Transverse colon (tissue), 4 donors: ENCODE measurements around the gene KLHDC7B. TPM values are rescaled to one million over a fixed set of nuclear protein-coding genes. Genes with fewer than 3 reads are reported as not detected.

Experiments used
- DNase-seq: peaks from one replicate; pipeline ENCODE4 v3.0.0-alpha.2; 2019
- H3K27ac ChIP-seq, 4 donors: fragments of 200-600 bp; sonication (generic); 2 replicates each; pipeline ENCODE4 v1.5.1; 2016 to 2018; ENCODE audit warnings: inconsistent platforms in 4 of 4
- H3K27me3 ChIP-seq: fragments of 200-600 bp; sonication (generic); 2 replicates; pipeline ENCODE4 v1.5.1; 2017; ENCODE audit warnings: inconsistent platforms
- H3K36me3 ChIP-seq, 4 donors: fragments of 200-600 bp; sonication (generic); 2 replicates each; pipeline ENCODE4 v1.5.1; 2017 to 2019; ENCODE audit warnings: inconsistent platforms in 4 of 4
- H3K4me1 ChIP-seq, 4 donors: fragments of 200-600 bp; sonication (generic); 2 replicates each; pipeline ENCODE4 v1.5.1; 2017 to 2020; ENCODE audit warnings: inconsistent platforms in 4 of 4
- H3K4me3 ChIP-seq, 4 donors: fragments of 200-600 bp; sonication (generic); 1 replicate in 1 of 4; 2 replicates in 3 of 4; pipeline versions ENCODE4 v1.5.1 to v1.6.1; 2017 to 2019; ENCODE audit warnings: inconsistent platforms in 4 of 4
- H3K9me3 ChIP-seq, 2 donors: fragments of 200-600 bp; sonication (generic); 2 replicates each; pipeline ENCODE4 v1.5.1; 2017 to 2019; ENCODE audit warnings: inconsistent platforms in 2 of 2
- CTCF ChIP-seq, 5 experiments: fragments of 200-600 bp in 3 of 5; fragments of 450-650 bp in 2 of 5; sonication (generic) in 3 of 5; IDR thresholded peaks; 1 replicate in 2 of 5; 2 replicates in 3 of 5; pipeline ENCODE4 v1.5.1; 2016 to 2017; ENCODE audit warnings: antibody characterized with exemption in 5 of 5, inconsistent platforms in 3 of 5, mild to moderate bottlenecking in 2 of 5, moderate library complexity in 1 of 5
- EP300 ChIP-seq: sonication (generic); formaldehyde crosslinking; IDR thresholded peaks from one replicate; pipeline ENCODE4 v1.6.1; 2017; ENCODE audit warnings: antibody characterized with exemption, low read depth
- POLR2A ChIP-seq: fragments of 450-650 bp; IDR thresholded peaks from one replicate; pipeline ENCODE4 v1.6.1; 2016; ENCODE audit warnings: antibody characterized with exemption, mild to moderate bottlenecking, moderate library complexity
- POLR2AphosphoS5 ChIP-seq, 3 donors: sonication (generic); formaldehyde crosslinking; IDR thresholded peaks; one replicate each; pipeline ENCODE4 v1.6.1; 2016; ENCODE audit warnings: antibody characterized with exemption in 3 of 3
- WGBS, 2 donors: methylation state at CpG; one replicate each; pipeline ENCODE4 v1.1.5; 2018; ENCODE audit warnings: low coverage in 1 of 2; 5-methylcytosine and 5-hydroxymethylcytosine counted together
- in situ Hi-C, 4 donors: fragments of 200-750 bp; cut with MboI; loops; one replicate each; pipeline versions ENCODE4 v1.15.0 to v1.15.1; 2017; ENCODE audit warnings: low sequenced_read_pairs in 3 of 4, low pct_ligation_motif_present in 1 of 4, low pct_unique_long_range_greater_than_20kb in 1 of 4
- intact Hi-C: fragments of 100-400 bp; cut with DNase I; formaldehyde crosslinking; loops from one replicate; pipeline ENCODE4 v1.15.1; 2023; ENCODE audit warnings: low total_unique reads
- total RNA-seq, 4 donors: library from RNA; depleted of rRNA; stranded (reverse); fragments of >200 nt; gene quantifications; one replicate each; pipeline ENCODE4 v1.1.0, GENCODE V29; 2016

Gene KLHDC7B
- total RNA-seq, 4 donors from 2014 or later: 0.14 to 1.5 (median 0.32) TPM; not detected in 1

GRCh38 chr22:50544078-50544745 is 1.5 kb upstream of the KLHDC7B start:
- no peak for TF ChIP-seq EP300
- peak in 1 of 3 donors; percentile 19 for TF ChIP-seq POLR2AphosphoS5 (IDR thresholded peaks at IDR 0.05)
- TF ChIP-seq POLR2A: no peak
- TF ChIP-seq CTCF (IDR thresholded peaks at IDR 0.05): peak; percentile 42 to 67 (median 60)
- Histone ChIP-seq H3K36me3 (no peaks in the 10 kb centered on the region), H3K4me1 (peaks cover 20 to 57% (median 37%) of the 10 kb centered on the region in 4 donors), H3K4me3 (peak overlapping the region in 3 of 4 donors; percentile 4 to 41 (median 26)), H3K9me3 (no peaks in the 10 kb centered on the region), H3K27ac (peak overlapping the region; percentile 40 to 65 (median 54)), H3K27me3 (peaks cover 35% of the 10 kb centered on the region)
- DNase-seq: peak; percentile 91
- in situ Hi-C loops (no loop called here), intact Hi-C loops (no loop called here)
- WGBS, 2 donors: 4% methylated on average over 42 of the region's 52 CpGs; no CpG with 5 or more reads in 1 of the 2 donors

- peaks cover 18 to 55% (median 32%) of the 10 kb centered on the region in 4 donors for H3K4me1 ChIP-seq
- in situ Hi-C loops: no loop called here
- peaks cover 41% of the 10 kb centered on the region for H3K27me3 ChIP-seq
- WGBS, 2 donors: 52% methylated on average over 5 of the region's 5 CpGs; no CpG with 5 or more reads in 1 of the 2 donors
- TF ChIP-seq POLR2A (no peak), CTCF (IDR thresholded peaks at IDR 0.05) (no peak), EP300 (no peak), POLR2AphosphoS5 (IDR thresholded peaks at IDR 0.05) (no peak)
- no peaks in the 10 kb centered on the region for H3K36me3 ChIP-seq
- no peak overlapping the region for H3K4me3 ChIP-seq
- intact Hi-C loops: no loop called here
- H3K27ac ChIP-seq: peak overlapping the region; percentile 40 to 65 (median 54)
- no peaks in the 10 kb centered on the region for H3K9me3 ChIP-seq
- DNase-seq: peak; percentile 45
Observed at GRCh38 chr22:50544746-50545253, 899 bp upstream of the KLHDC7B start.

- in situ Hi-C loops (no loop called here), intact Hi-C loops (no loop called here)
- H3K36me3 ChIP-seq: no peaks in the 10 kb centered on the region
- H3K27me3 ChIP-seq: peaks cover 43% of the 10 kb centered on the region
- 80% methylated on average over 72 of the region's 78 CpGs; no CpG with 5 or more reads in 1 of the 2 donors for WGBS, 2 donors
- no peak for TF ChIP-seq EP300
- TF ChIP-seq CTCF (IDR thresholded peaks at IDR 0.05): no peak
- no peak for TF ChIP-seq POLR2A
- no peak for TF ChIP-seq POLR2AphosphoS5 (IDR thresholded peaks at IDR 0.05)
- H3K4me1 ChIP-seq: peaks cover 9 to 40% (median 28%) of the 10 kb centered on the region in 4 donors
- no peak overlapping the region for H3K4me3 ChIP-seq
- H3K27ac ChIP-seq: no peak overlapping the region
- DNase-seq: no peak
- H3K9me3 ChIP-seq: no peaks in the 10 kb centered on the region
Observed at GRCh38 chr22:50546326-50547262, 895 bp downstream of the KLHDC7B start.
